Measurements from ENCODE around the gene RNF180.

RNF180 gene

DNA sequence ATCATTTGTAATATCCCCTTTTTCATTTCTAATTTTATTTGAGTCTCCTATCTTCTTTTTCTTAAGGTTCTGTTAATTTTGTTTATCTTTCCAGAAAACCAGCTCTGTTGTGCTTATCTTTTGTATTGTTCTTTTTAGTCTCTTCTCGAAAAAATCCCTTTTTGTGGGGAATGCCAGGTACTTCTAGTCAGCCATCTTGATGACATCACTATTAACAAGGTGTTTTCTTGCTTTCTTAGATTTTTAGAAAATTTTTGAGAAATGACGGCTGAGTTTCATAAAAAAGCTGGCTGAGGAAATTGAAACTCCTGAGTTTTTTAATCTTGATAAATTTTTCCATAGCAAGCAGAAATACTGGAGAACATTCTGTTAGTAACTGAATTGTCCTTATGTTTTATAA, 10.7 kb downstream of the RNF180 start:
- no peak for DNase-seq
- ATAC-seq (ENCODE audit: insufficient read depth, low read depth): no peak
- no peak for TF ChIP-seq EZH2 (IDR thresholded peaks at IDR 0.05; ENCODE audit: borderline replicate concordance, low read depth, low read length, severe bottlenecking)
- TF ChIP-seq, protein P1, sequence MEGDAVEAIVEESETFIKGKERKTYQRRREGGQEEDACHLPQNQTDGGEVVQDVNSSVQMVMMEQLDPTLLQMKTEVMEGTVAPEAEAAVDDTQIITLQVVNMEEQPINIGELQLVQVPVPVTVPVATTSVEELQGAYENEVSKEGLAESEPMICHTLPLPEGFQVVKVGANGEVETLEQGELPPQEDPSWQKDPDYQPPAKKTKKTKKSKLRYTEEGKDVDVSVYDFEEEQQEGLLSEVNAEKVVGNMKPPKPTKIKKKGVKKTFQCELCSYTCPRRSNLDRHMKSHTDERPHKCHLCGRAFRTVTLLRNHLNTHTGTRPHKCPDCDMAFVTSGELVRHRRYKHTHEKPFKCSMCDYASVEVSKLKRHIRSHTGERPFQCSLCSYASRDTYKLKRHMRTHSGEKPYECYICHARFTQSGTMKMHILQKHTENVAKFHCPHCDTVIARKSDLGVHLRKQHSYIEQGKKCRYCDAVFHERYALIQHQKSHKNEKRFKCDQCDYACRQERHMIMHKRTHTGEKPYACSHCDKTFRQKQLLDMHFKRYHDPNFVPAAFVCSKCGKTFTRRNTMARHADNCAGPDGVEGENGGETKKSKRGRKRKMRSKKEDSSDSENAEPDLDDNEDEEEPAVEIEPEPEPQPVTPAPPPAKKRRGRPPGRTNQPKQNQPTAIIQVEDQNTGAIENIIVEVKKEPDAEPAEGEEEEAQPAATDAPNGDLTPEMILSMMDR (IDR thresholded peaks at IDR 0.05; ENCODE audit: borderline replicate concordance, extremely low read depth, low read length, poor library complexity, severe bottlenecking): no peak

DNA sequence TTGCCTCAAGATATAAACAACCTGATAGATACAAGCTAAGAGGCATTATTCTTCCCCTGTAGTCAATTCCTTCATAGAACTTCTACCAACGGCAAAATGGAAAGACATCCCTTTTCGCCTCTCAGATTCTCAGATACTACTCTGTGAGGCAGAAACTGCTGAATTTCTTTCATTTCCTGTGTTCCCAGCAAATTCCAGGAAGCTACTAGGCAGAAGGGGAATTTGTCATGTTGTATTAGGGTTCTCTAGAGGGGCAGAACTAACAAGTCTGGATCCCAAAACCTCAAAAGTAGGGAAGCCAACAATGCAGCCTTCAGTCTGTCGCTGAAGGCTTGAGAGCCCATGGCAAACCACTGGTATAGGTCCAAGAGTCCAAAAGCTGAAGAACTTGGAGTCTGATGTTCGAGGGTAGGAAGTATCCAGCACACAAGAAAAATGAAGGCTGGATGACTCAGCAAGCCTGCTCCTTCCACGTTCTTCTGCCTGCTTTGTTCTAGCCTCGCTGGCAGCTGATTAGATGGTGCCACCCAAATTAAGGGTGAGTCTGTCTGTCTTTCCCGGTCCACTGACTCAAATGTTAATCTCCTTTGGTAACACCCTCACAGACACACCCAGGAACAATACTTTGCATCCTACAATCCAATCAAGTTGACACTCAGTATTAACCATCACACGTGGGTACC, 15.2 kb downstream of the RNF180 start:
- no peaks in the 10 kb centered on the region for H3K79me2 ChIP-seq (ENCODE audit: insufficient read depth, low read length)
- TF ChIP-seq, protein P1 (IDR thresholded peaks at IDR 0.05; ENCODE audit: borderline replicate concordance, extremely low read depth, low read length, poor library complexity, severe bottlenecking): no peak
- TF ChIP-seq EZH2 (IDR thresholded peaks at IDR 0.05; ENCODE audit: borderline replicate concordance, low read depth, low read length, severe bottlenecking): no peak
- H3K4me1 ChIP-seq (ENCODE audit: insufficient read depth, low read length): no peaks in the 10 kb centered on the region
- H3K4me2 ChIP-seq (ENCODE audit: insufficient read depth, low read length): no peak overlapping the region
- H3K4me3 ChIP-seq (ENCODE audit: low read depth in 1 of 2, low read length in 2 of 2): no peak overlapping the region
- no peaks in the 10 kb centered on the region for H3K36me3 ChIP-seq (ENCODE audit: insufficient read depth, low read length)
- H3K27ac ChIP-seq (ENCODE audit: low read length): no peak overlapping the region
- H2AFZ ChIP-seq (ENCODE audit: low read depth, low read length): no peak overlapping the region
- no peaks in the 10 kb centered on the region for H4K20me1 ChIP-seq (ENCODE audit: insufficient read depth, low read length)
- DNase-seq (no peak), ATAC-seq (ENCODE audit: insufficient read depth, low read depth) (no peak)
- no peak overlapping the region for H3K9ac ChIP-seq (ENCODE audit: low read depth, low read length)
- no peaks in the 10 kb centered on the region for H3K9me3 ChIP-seq (ENCODE audit: insufficient read depth, low read length, severe bottlenecking)
- no peaks in the 10 kb centered on the region for H3K27me3 ChIP-seq (ENCODE audit: insufficient read depth, low read length, poor library complexity)

More for the DNA sequence above, 10.7 kb downstream of the RNF180 start:
- Histone ChIP-seq H3K9me3 (ENCODE audit: insufficient read depth, low read length, severe bottlenecking) (no peaks in the 10 kb centered on the region), H3K27ac (ENCODE audit: low read length) (no peak overlapping the region), H3K4me2 (ENCODE audit: insufficient read depth, low read length) (no peak overlapping the region), H3K4me3 (ENCODE audit: low read depth in 1 of 2, low read length in 2 of 2) (no peak overlapping the region), H3K27me3 (ENCODE audit: insufficient read depth, low read length, poor library complexity) (no peaks in the 10 kb centered on the region), H3K9ac (ENCODE audit: low read depth, low read length) (no peak overlapping the region), H3K4me1 (ENCODE audit: insufficient read depth, low read length) (no peaks in the 10 kb centered on the region), H3K79me2 (ENCODE audit: insufficient read depth, low read length) (no peaks in the 10 kb centered on the region), H4K20me1 (ENCODE audit: insufficient read depth, low read length) (no peaks in the 10 kb centered on the region), H3K36me3 (ENCODE audit: insufficient read depth, low read length) (no peaks in the 10 kb centered on the region), H2AFZ (ENCODE audit: low read depth, low read length) (no peak overlapping the region)

DNA sequence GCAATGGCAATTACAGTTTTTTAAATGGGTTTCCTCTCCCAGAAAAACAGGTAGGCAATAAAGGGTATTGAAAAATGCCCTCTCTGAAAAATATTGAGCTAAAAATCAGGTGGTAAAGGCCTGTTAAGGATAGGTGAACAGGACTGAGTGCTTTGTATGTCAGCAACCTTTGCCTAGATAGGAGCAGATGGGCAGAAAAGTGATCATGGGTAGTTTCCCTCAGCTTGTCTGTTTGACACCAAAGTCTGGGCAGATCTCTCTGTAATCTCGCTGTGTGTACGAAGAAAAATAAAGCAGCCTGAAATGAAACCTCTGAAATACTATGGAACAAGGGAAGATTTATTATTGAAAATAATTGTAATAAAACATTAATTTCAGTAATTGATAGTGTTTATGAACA, 15.8 kb downstream of the RNF180 start:
- no peak for ATAC-seq (ENCODE audit: insufficient read depth, low read depth)
- no peaks in the 10 kb centered on the region for H4K20me1 ChIP-seq (ENCODE audit: insufficient read depth, low read length)
- no peak overlapping the region for H3K4me3 ChIP-seq (ENCODE audit: low read depth in 1 of 2, low read length in 2 of 2)
- H3K27ac ChIP-seq (ENCODE audit: low read length): no peak overlapping the region
- TF ChIP-seq, protein P1 (IDR thresholded peaks at IDR 0.05; ENCODE audit: borderline replicate concordance, extremely low read depth, low read length, poor library complexity, severe bottlenecking): no peak
- TF ChIP-seq EZH2 (IDR thresholded peaks at IDR 0.05; ENCODE audit: borderline replicate concordance, low read depth, low read length, severe bottlenecking): no peak
- no peaks in the 10 kb centered on the region for H3K9me3 ChIP-seq (ENCODE audit: insufficient read depth, low read length, severe bottlenecking)
- no peaks in the 10 kb centered on the region for H3K4me1 ChIP-seq (ENCODE audit: insufficient read depth, low read length)
- H3K79me2 ChIP-seq (ENCODE audit: insufficient read depth, low read length): no peaks in the 10 kb centered on the region
- no peak overlapping the region for H3K9ac ChIP-seq (ENCODE audit: low read depth, low read length)
- no peak overlapping the region for H2AFZ ChIP-seq (ENCODE audit: low read depth, low read length)
- no peak overlapping the region for H3K4me2 ChIP-seq (ENCODE audit: insufficient read depth, low read length)
- no peak for DNase-seq
- H3K36me3 ChIP-seq (ENCODE audit: insufficient read depth, low read length): no peaks in the 10 kb centered on the region
- H3K27me3 ChIP-seq (ENCODE audit: insufficient read depth, low read length, poor library complexity): no peaks in the 10 kb centered on the region
